CD4-positive, alpha-beta T cell (primary cell): Measurements from ENCODE around the gene CCDC179. TPM values are rescaled to one million over a fixed set of nuclear protein-coding genes. Genes with fewer than 3 reads are reported as not detected.

Source experiments
- ATAC-seq: fragments of 200-7000 bp; cut with Tn5 transposase; one replicate; pipeline ENCODE4 v1.10.0; 2022; ENCODE audit warnings: mild to moderate bottlenecking; ENCODE audit not compliant: poor library complexity
- CTCF ChIA-PET: fragments of 350-600 bp; sonication (Branson Sonifier 250); formaldehyde crosslinking; loops from one replicate; lab custom pipeline; 2021; ENCODE audit warnings: antibody characterized with exemption, inconsistent platforms; lab: Charles Lee
- POLR2A ChIA-PET: fragments of 350-600 bp; sonication (Branson Sonifier 250); formaldehyde crosslinking; loops from one replicate; lab custom pipeline; 2021; ENCODE audit warnings: antibody characterized with exemption, inconsistent platforms; lab: Charles Lee
- DNase-seq, 14 experiments: peaks; one replicate each; pipeline ENCODE4 v3.0.0-alpha.2; 2013 to 2020; ENCODE audit warnings: mixed read lengths in 2 of 14
- H3K27ac ChIP-seq, 2 donors: one replicate each; pipeline versions ENCODE4 v1.5.1 to v1.7.0; 2013; ENCODE audit warnings: low read length in 2 of 2, low read depth in 1 of 2, mild to moderate bottlenecking in 1 of 2
- H3K27me3 ChIP-seq, 2 experiments: 1 replicate in 1 of 2; 2 replicates in 1 of 2; pipeline versions ENCODE4 v1.6.1 to v1.7.0; 2013; ENCODE audit warnings: low read length in 2 of 2, control low read depth in 1 of 2, mild to moderate bottlenecking in 1 of 2, moderate library complexity in 1 of 2; ENCODE audit not compliant: insufficient read depth in 2 of 2, control insufficient read depth in 1 of 2
- H3K36me3 ChIP-seq: one replicate; pipeline ENCODE4 v1.6.1; 2013; ENCODE audit warnings: low read length, control low read depth; ENCODE audit not compliant: insufficient read depth
- H3K4me1 ChIP-seq: one replicate; pipeline ENCODE4 v1.6.1; 2013; ENCODE audit warnings: low read length, control low read depth; ENCODE audit not compliant: insufficient read depth
- H3K4me3 ChIP-seq: one replicate; pipeline ENCODE4 v1.5.1; 2013; ENCODE audit warnings: mild to moderate bottlenecking, low read length, moderate library complexity
- H3K9me3 ChIP-seq, 2 experiments: 1 replicate in 1 of 2; 2 replicates in 1 of 2; pipeline versions ENCODE4 v1.6.1 to v1.7.0; 2013; ENCODE audit warnings: low read length in 2 of 2, mild to moderate bottlenecking in 2 of 2, control low read depth in 1 of 2, moderate library complexity in 1 of 2; ENCODE audit not compliant: control insufficient read depth in 1 of 2, insufficient read depth in 1 of 2
- H3K27ac Mint-ChIP-seq: one replicate; pipeline ENCODE4 v1.8.0; 2020; ENCODE audit warnings: mixed read lengths
- H3K27me3 Mint-ChIP-seq: one replicate; pipeline ENCODE4 v1.8.0; 2021; ENCODE audit warnings: mixed read lengths
- H3K36me3 Mint-ChIP-seq: one replicate; pipeline ENCODE4 v1.8.0; 2021; ENCODE audit warnings: low read depth, mixed read lengths
- H3K4me1 Mint-ChIP-seq: one replicate; pipeline ENCODE4 v1.8.0; 2021; ENCODE audit warnings: low read depth, mixed read lengths
- H3K4me3 Mint-ChIP-seq: one replicate; pipeline ENCODE4 v1.8.0; 2020; ENCODE audit warnings: mild to moderate bottlenecking, mixed read lengths
- H3K9me3 Mint-ChIP-seq: one replicate; pipeline ENCODE4 v1.8.0; 2020; ENCODE audit warnings: mixed read lengths
- intact Hi-C, 2 experiments: fragments of 100-400 bp; cut with DNase I in 1 of 2; cut with micrococcal nuclease in 1 of 2; formaldehyde crosslinking; loops; one replicate each; pipeline versions ENCODE4 v1.15.1 to v1.9.0; 2023 to 2025; cut with DNase I, micrococcal nuclease
- total RNA-seq, 174 experiments: library from RNA in 2 of 174; stranded (reverse) in 2 of 174; gene quantifications; one replicate each; pipeline ENCODE4 v1.2.3 and lab custom pipeline; 2021 to 2026
- TF ChIP-seq, protein P1 (sequence below): fragments of 200-600 bp; IDR thresholded peaks from one replicate; pipeline ENCODE4 v1.8.0; 2022; ENCODE audit warnings: antibody characterized with exemption, mild to moderate bottlenecking

The CCDC179 gene
- total RNA-seq, 2 experiments from 2014 or later = not detected

DNA sequence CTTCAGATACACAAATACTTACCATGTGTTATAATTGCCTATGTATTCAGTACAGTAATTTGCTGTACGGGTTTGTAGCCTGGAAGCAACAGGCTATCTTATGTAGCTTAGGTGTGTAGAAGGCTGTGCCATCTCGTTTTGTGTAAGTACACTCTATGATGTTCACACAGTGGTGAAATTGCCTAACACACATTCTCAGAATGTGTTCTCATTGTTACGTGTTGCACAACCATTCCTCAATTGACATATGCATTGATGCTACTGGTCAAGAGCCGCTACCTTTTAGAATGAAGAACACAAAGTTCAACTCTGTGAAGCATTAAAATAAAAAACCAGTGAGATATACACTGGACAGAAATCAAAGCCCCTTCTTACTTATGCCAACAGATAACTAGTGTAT lies 57.4 kb downstream of the CCDC179 start:
- Histone ChIP-seq H3K9me3 (no peaks in the 10 kb centered on the region), H3K27ac (no peak overlapping the region), H3K36me3 (no peaks in the 10 kb centered on the region), H3K27me3 (no peaks in the 10 kb centered on the region), H3K4me3 (no peak overlapping the region), H3K4me1 (no peaks in the 10 kb centered on the region)
- H3K27ac Mint-ChIP-seq = no peak overlapping the region
- H3K4me3 Mint-ChIP-seq = no peak overlapping the region
- peaks cover 15% of the 10 kb centered on the region for H3K27me3 Mint-ChIP-seq
- TF ChIP-seq, protein P1, sequence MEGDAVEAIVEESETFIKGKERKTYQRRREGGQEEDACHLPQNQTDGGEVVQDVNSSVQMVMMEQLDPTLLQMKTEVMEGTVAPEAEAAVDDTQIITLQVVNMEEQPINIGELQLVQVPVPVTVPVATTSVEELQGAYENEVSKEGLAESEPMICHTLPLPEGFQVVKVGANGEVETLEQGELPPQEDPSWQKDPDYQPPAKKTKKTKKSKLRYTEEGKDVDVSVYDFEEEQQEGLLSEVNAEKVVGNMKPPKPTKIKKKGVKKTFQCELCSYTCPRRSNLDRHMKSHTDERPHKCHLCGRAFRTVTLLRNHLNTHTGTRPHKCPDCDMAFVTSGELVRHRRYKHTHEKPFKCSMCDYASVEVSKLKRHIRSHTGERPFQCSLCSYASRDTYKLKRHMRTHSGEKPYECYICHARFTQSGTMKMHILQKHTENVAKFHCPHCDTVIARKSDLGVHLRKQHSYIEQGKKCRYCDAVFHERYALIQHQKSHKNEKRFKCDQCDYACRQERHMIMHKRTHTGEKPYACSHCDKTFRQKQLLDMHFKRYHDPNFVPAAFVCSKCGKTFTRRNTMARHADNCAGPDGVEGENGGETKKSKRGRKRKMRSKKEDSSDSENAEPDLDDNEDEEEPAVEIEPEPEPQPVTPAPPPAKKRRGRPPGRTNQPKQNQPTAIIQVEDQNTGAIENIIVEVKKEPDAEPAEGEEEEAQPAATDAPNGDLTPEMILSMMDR = no peak
- ATAC-seq = no peak
- intact Hi-C loops = no loop called here
- CTCF ChIA-PET = no interaction called here
- H3K4me1 Mint-ChIP-seq = no peaks in the 10 kb centered on the region
- DNase-seq = no peak
- H3K9me3 Mint-ChIP-seq = no peaks in the 10 kb centered on the region
- H3K36me3 Mint-ChIP-seq = no peaks in the 10 kb centered on the region
- POLR2A ChIA-PET = no interaction called here

DNA sequence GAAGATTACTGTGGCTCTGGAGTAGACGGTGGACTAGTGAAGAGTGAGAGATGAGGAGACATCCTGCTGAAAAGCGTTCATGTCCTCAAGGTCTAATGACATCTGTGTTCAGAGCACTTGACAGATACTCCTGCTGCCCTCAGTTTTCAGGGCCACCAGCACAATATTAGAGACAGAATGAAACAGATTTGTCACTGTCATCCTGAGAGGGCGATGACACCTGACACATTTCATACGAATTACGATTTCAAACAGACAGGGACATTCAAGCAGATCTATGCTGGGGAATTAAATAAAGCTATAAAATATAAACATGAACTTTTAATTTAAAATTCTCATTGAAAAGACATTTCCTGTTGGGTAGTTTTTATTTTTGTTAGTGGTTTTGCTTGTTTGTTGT lies 59.8 kb downstream of the CCDC179 start:
- intact Hi-C loops = no loop called here
- POLR2A ChIA-PET = no interaction called here
- TF ChIP-seq, protein P1 = no peak
- no peaks in the 10 kb centered on the region for H3K9me3 Mint-ChIP-seq
- Histone ChIP-seq H3K36me3 (no peaks in the 10 kb centered on the region), H3K4me3 (no peak overlapping the region), H3K4me1 (no peaks in the 10 kb centered on the region), H3K9me3 (no peaks in the 10 kb centered on the region), H3K27ac (no peak overlapping the region), H3K27me3 (no peaks in the 10 kb centered on the region)
- H3K36me3 Mint-ChIP-seq = no peaks in the 10 kb centered on the region
- no peak overlapping the region for H3K27ac Mint-ChIP-seq
- peaks cover 15% of the 10 kb centered on the region for H3K27me3 Mint-ChIP-seq
- ATAC-seq (no peak), DNase-seq (no peak)
- no peaks in the 10 kb centered on the region for H3K4me1 Mint-ChIP-seq
- CTCF ChIA-PET = no interaction called here
- no peak overlapping the region for H3K4me3 Mint-ChIP-seq

DNA sequence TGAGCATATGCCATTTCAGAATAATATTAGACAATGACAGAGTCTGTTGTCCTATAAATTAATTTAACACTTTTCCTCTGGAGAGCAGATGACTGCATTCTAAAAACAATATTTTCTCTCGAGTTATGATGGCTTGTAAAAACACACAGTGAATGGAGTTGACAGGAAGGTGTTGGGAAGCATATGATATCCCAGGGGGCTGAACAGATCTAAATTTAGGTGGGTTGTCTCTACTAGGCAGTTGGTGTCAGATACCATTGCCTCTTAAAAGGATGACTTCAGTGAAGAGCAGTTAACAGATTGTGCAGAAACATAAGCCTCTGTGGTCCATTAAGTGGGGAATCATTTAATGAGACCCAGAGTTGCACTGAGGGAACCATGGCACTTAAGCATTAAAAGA lies 61.4 kb downstream of the CCDC179 start:
- Mint-ChIP-seq H3K27ac (no peak overlapping the region), H3K4me1 (no peaks in the 10 kb centered on the region), H3K4me3 (no peak overlapping the region), H3K36me3 (no peaks in the 10 kb centered on the region), H3K9me3 (no peaks in the 10 kb centered on the region), H3K27me3 (peaks cover 15% of the 10 kb centered on the region)
- CTCF ChIA-PET = interaction anchor here (0.8 kb wide), 1 partner anchor 441 kb away, joined by 3 read pairs; no protein-coding TSS in a partner anchor
- DNase-seq (no peak), ATAC-seq (no peak)
- TF ChIP-seq, protein P1 = no peak
- Histone ChIP-seq H3K9me3 (no peaks in the 10 kb centered on the region), H3K27ac (no peak overlapping the region), H3K27me3 (no peaks in the 10 kb centered on the region), H3K4me1 (no peaks in the 10 kb centered on the region), H3K36me3 (no peaks in the 10 kb centered on the region), H3K4me3 (no peak overlapping the region)
- intact Hi-C loops = no loop called here
- POLR2A ChIA-PET = no interaction called here
